Measurements from ENCODE around the gene RIN1.

The RIN1 gene

GRCh38 chr11:66314186-66314501, 22.1 kb downstream of the RIN1 start:
- Histone ChIP-seq H3K9me3 (ENCODE audit: insufficient read depth, low read depth, low read length) (no peaks in the 10 kb centered on the region), H3K79me2 (ENCODE audit: insufficient read depth, low read length) (no peaks in the 10 kb centered on the region), H2AFZ (ENCODE audit: low read length) (no peak overlapping the region), H3K4me2 (ENCODE audit: low read depth, low read length, poor library complexity, severe bottlenecking) (peak overlapping the region; percentile 68), H3K27me3 (ENCODE audit: insufficient read depth, low read length, poor library complexity, severe bottlenecking) (no peaks in the 10 kb centered on the region), H3K4me3 (ENCODE audit: low read length, poor library complexity, severe bottlenecking) (no peak overlapping the region), H3K36me3 (ENCODE audit: insufficient read depth, low read length) (no peaks in the 10 kb centered on the region), H3F3A (ENCODE audit: low read depth) (no peaks in the 10 kb centered on the region), H3K4me1 (ENCODE audit: insufficient read depth, low read length, poor library complexity, severe bottlenecking) (peaks cover 40% of the 10 kb centered on the region), H3K9ac (ENCODE audit: low read depth, low read length, poor library complexity, severe bottlenecking) (peak overlapping the region; percentile 62), H3K9me2 (replicated peaks; ENCODE audit: low read depth, low read length) (no peaks in the 10 kb centered on the region), H4K20me1 (ENCODE audit: insufficient read depth, low read length, poor library complexity, severe bottlenecking) (no peaks in the 10 kb centered on the region)
- TF ChIP-seq CTCF (conservative IDR thresholded peaks at IDR 0.05; ENCODE audit: low read length) (no peak), EZH2phosphoT487 (IDR thresholded peaks at IDR 0.05; ENCODE audit: borderline replicate concordance) (no peak)

GRCh38 chr11:66313321-66314185, 22.7 kb downstream of the RIN1 start:
- Histone ChIP-seq H3K4me2 (ENCODE audit: low read depth, low read length, poor library complexity, severe bottlenecking) (peak overlapping the region; percentile 68), H3K4me3 (ENCODE audit: low read length, poor library complexity, severe bottlenecking) (peak overlapping the region; percentile 63), H2AFZ (ENCODE audit: low read length) (no peak overlapping the region), H3F3A (ENCODE audit: low read depth) (no peaks in the 10 kb centered on the region), H3K9me2 (replicated peaks; ENCODE audit: low read depth, low read length) (no peaks in the 10 kb centered on the region), H3K9ac (ENCODE audit: low read depth, low read length, poor library complexity, severe bottlenecking) (peak overlapping the region; percentile 62), H3K79me2 (ENCODE audit: insufficient read depth, low read length) (no peaks in the 10 kb centered on the region), H3K36me3 (ENCODE audit: insufficient read depth, low read length) (no peaks in the 10 kb centered on the region), H3K4me1 (ENCODE audit: insufficient read depth, low read length, poor library complexity, severe bottlenecking) (peaks cover 34% of the 10 kb centered on the region), H3K9me3 (ENCODE audit: insufficient read depth, low read depth, low read length) (no peaks in the 10 kb centered on the region), H4K20me1 (ENCODE audit: insufficient read depth, low read length, poor library complexity, severe bottlenecking) (no peaks in the 10 kb centered on the region), H3K27me3 (ENCODE audit: insufficient read depth, low read length, poor library complexity, severe bottlenecking) (no peaks in the 10 kb centered on the region)
- peak; percentile 35 for TF ChIP-seq CTCF (conservative IDR thresholded peaks at IDR 0.05; ENCODE audit: low read length)
- TF ChIP-seq EZH2phosphoT487 (IDR thresholded peaks at IDR 0.05; ENCODE audit: borderline replicate concordance) = no peak

GRCh38 chr11:66312549-66313320, 23.5 kb downstream of the RIN1 start:
- no peaks in the 10 kb centered on the region for H3F3A ChIP-seq (ENCODE audit: low read depth)
- peak overlapping the region; percentile 92 for H2AFZ ChIP-seq (ENCODE audit: low read length)
- H3K4me1 ChIP-seq (ENCODE audit: insufficient read depth, low read length, poor library complexity, severe bottlenecking) = peaks cover 26% of the 10 kb centered on the region

More at GRCh38 chr11:66312549-66313320, 23.5 kb downstream of the RIN1 start:
- Histone ChIP-seq H3K27me3 (ENCODE audit: insufficient read depth, low read length, poor library complexity, severe bottlenecking) (no peaks in the 10 kb centered on the region), H3K4me3 (ENCODE audit: low read length, poor library complexity, severe bottlenecking) (peak overlapping the region; percentile 76), H3K36me3 (ENCODE audit: insufficient read depth, low read length) (no peaks in the 10 kb centered on the region), H3K4me2 (ENCODE audit: low read depth, low read length, poor library complexity, severe bottlenecking) (peak overlapping the region; percentile 79), H3K9ac (ENCODE audit: low read depth, low read length, poor library complexity, severe bottlenecking) (peak overlapping the region; percentile 62), H4K20me1 (ENCODE audit: insufficient read depth, low read length, poor library complexity, severe bottlenecking) (no peaks in the 10 kb centered on the region), H3K9me2 (replicated peaks; ENCODE audit: low read depth, low read length) (no peaks in the 10 kb centered on the region), H3K79me2 (ENCODE audit: insufficient read depth, low read length) (no peaks in the 10 kb centered on the region), H3K9me3 (ENCODE audit: insufficient read depth, low read depth, low read length) (no peaks in the 10 kb centered on the region)
- TF ChIP-seq CTCF (conservative IDR thresholded peaks at IDR 0.05; ENCODE audit: low read length) (no peak), EZH2phosphoT487 (IDR thresholded peaks at IDR 0.05; ENCODE audit: borderline replicate concordance) (no peak)

Measured in Loucy (cell line).